ENCODE measurements around the gene LRRN2.

The LRRN2 gene

GRCh38 chr1:204600203-204600602 is 85.3 kb downstream of the LRRN2 start:
- DNase-seq (ENCODE audit: low read depth) = no peak

- no peak for DNase-seq (ENCODE audit: low read depth)
These were observed 85.9 kb downstream of the LRRN2 start for GRCh38 chr1:204599596-204599995.

GRCh38 chr1:204599098-204599497 is 86.4 kb downstream of the LRRN2 start:
- DNase-seq (ENCODE audit: low read depth) = no peak

- no peak for DNase-seq (ENCODE audit: low read depth)
These were observed 87.1 kb downstream of the LRRN2 start for GRCh38 chr1:204598319-204598969.

GRCh38 chr1:204592246-204592948 is 93.1 kb downstream of the LRRN2 start:
- DNase-seq (ENCODE audit: low read depth) = no peak

- DNase-seq (ENCODE audit: low read depth) = peak; percentile 37
These were observed 94.0 kb downstream of the LRRN2 start for GRCh38 chr1:204591473-204592090.

- peak; percentile 27 for DNase-seq (ENCODE audit: low read depth)
These were observed 96.0 kb downstream of the LRRN2 start for GRCh38 chr1:204589409-204590038.

GRCh38 chr1:204588826-204589225 is 96.7 kb downstream of the LRRN2 start:
- DNase-seq (ENCODE audit: low read depth) = no peak

- no peak for DNase-seq (ENCODE audit: low read depth)
These were observed 97.9 kb downstream of the LRRN2 start for GRCh38 chr1:204587621-204588020.

- DNase-seq (ENCODE audit: low read depth) = no peak
These were observed 100.7 kb downstream of the LRRN2 start for GRCh38 chr1:204584699-204585372.

- no peak for DNase-seq (ENCODE audit: low read depth)
These were observed 101.5 kb downstream of the LRRN2 start for GRCh38 chr1:204583909-204584632.

GRCh38 chr1:204581759-204582158 is 103.8 kb downstream of the LRRN2 start:
- DNase-seq (ENCODE audit: low read depth) = no peak

- DNase-seq (ENCODE audit: low read depth) = no peak
These were observed 104.7 kb downstream of the LRRN2 start for GRCh38 chr1:204580862-204581261.

GRCh38 chr1:204579681-204580080 is 105.9 kb downstream of the LRRN2 start:
- no peak for DNase-seq (ENCODE audit: low read depth)

- no peak for DNase-seq (ENCODE audit: low read depth)
These were observed 106.5 kb downstream of the LRRN2 start for GRCh38 chr1:204578867-204579664.

- DNase-seq (ENCODE audit: low read depth) = no peak
These were observed 107.6 kb downstream of the LRRN2 start for GRCh38 chr1:204577794-204578478.

GRCh38 chr1:204576422-204576821 is 109.1 kb downstream of the LRRN2 start:
- no peak for DNase-seq (ENCODE audit: low read depth)

- no peak for DNase-seq (ENCODE audit: low read depth)
These were observed 110.0 kb downstream of the LRRN2 start for GRCh38 chr1:204575221-204576190.

- no peak for DNase-seq (ENCODE audit: low read depth)
These were observed 110.7 kb downstream of the LRRN2 start for GRCh38 chr1:204574865-204575163.

Measured in GM04503 (cell line).